GM19351 (cell line): Measurements from ENCODE around the gene LMF1.
A peak's percentile ranks its signal among the peaks of the same experiment; 100 is the strongest.
"Not testable (repeated sequence)": the region's sequence is repeated elsewhere in the genome, so short reads cannot be mapped to it uniquely, and the experiment has no call there.

Experiments
- ATAC-seq: cut with Tn5 transposase; IDR thresholded peaks from one replicate; pipeline ENCODE4 v1.9.1; 2021; ENCODE audit warnings: mild to moderate bottlenecking, moderate library complexity; ENCODE audit not compliant: unreplicated experiment

Gene LMF1

DNA sequence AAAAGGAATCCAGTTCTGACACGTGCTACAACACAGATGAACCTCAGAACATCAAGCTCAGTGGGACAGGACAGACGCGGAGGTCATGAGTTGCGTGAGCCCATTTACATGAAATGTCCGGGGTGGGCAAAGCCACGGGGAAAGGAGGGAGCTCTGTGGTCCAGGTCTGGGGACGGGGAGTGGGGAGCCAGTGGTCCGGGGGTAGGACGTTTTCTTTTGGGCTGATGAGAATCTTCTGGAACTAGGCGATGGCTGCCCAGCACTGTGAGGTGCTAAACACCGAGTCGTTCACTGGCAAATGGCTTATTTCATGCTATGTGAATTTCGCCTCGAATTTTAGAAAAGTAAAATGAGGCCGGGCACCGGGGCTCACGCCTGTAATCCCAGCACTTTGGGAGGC lies 2.6 kb upstream of the LMF1 start:
- no peak for ATAC-seq

DNA sequence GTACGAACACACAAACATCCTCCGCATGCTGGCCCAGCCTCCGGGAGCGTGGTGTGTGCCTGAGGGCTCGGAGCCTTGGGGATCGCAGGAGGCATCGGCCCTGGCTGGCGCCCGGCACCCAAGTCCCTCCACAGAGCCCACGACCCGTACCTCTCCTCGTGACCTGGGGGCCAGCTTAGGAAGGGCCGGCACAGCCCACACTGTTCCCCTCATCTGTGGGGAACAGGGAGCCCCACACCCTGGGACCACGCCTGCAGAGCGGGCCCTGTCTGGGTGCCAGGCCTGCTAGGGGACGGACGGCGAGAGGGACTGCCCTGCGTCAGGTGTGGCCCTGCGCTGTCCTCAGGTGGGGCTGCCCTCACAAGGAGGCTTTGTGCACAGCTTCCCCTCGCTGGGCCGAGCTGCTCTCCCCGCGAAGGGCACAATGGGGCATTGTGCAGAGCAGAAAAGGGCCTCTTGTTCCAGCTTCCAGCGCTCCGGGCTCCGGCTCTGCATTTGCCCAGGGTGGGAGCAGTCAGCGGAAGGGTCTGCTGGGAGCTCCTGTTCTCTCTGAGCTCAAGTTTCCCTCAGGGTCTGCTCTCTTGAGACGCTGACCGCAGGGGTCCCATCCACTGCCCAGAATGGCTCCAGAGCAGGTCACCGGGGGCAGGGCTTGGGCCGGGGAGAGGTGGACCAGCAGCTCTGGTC lies 1.7 kb upstream of the LMF1 start:
- no peak for ATAC-seq

DNA sequence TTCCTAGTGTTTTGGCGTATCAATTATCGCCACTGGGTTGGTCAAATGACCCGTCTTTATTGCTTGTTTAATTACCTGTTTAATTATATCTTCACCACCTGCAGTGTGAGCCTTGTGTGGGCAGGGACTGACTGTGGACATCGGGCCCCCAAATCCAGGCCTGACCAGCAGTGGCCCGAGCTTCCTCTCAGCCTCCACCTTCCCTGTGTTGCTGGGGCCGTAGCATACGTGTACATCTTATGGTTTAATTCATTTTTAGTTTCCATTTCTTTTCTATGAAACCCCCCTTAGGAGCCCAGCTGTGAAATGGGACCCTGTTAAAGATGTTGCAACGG lies 1.2 kb upstream of the LMF1 start:
- ATAC-seq = no peak

DNA sequence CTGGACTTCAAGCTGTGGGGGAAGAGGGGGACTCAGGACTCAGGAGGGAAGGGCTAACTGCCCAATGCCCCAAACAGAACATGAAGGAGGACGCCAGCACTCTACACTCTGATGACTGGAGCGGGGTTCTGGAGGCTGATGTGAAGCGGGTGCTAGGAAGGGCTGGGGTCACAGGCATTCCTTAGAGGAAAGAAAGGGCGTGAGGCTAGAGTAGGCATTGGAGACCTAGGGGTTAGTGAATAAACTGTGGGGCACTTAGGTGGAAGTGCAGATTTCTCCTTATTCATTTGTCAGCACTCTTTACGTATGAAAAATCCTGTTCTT lies 760 bp upstream of the LMF1 start:
- no peak for ATAC-seq

DNA sequence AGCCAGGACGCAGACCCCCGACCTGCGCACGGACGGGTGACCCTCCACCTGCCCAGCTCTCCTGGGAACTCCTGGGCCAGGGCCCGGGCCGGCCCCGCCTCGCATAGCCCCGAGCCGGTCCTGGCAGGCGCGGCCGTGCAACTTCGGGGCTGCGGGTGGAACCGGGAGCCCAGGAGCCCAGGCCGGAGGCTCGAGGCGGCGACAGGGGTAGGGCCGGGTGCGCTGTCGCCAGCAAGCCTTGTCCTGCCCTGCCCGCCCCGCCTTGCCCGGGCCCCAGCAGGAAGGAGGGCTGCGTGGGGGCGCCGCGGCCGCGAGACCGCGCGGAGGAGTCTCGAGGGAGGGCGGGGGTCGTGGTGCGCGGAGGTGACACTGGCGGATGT lies 408 bp downstream of the LMF1 start:
- ATAC-seq = no peak

DNA sequence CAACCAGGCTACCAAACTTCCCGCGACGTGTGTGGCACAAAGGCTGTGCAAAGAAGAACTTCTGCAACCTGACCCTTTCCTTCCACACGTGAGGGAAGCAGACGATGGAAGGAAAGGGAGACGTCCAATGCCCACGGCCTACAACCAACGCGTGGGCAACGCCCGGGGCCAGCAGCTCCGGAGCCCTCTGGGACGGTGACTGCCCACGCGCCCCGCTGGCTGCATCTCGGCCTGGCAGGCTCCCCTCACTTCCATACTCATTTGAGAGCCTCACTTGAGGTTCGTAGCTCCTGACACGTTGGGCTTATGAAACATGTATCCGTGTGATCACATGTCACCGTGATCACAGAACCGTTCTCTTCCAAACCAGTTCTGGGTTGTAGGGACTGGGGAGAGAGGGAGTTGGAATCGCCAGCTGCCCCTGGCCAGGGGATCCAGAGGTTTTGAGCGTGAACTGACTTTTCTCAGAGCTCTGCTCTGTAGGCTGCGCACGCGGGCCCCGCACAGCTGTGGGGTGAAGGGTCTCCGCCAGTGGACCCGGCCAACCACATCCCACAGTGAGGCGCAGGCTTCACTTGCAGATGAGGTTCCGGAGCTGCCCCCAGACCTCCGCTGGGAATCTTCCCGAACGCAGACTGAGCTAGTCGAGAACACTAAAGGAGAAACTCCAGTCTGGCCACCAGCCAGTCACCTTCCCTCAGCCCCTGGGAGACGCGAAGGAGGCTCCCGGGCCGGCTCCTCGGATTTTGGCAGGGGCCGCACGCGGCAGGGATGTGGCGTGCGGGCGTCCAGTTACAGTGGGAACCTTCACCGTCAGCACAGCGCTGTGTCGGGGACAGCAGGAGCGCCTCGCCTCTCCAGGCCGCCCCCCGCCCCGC lies 1.0 kb downstream of the LMF1 start:
- peak; percentile 18 for ATAC-seq

DNA sequence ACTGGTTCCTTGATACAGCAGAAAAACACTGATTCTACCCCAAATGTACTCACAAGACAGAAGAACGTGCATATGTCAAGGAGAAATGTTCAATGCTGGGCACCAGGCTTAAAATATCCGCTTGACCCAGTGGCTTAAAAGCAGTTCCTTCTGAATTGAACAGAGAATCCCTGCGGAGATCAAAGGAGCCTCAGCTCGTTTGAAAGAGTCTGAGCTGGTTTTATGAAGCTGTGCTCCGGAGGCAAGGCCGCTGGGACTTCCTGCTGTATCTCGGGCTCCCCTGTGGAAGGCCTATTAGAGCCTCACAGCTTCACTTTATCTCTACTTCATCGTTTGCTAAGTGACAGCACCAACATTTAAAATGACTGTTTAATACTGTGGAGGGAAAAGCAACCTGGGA lies 2.2 kb downstream of the LMF1 start:
- ATAC-seq = no peak

DNA sequence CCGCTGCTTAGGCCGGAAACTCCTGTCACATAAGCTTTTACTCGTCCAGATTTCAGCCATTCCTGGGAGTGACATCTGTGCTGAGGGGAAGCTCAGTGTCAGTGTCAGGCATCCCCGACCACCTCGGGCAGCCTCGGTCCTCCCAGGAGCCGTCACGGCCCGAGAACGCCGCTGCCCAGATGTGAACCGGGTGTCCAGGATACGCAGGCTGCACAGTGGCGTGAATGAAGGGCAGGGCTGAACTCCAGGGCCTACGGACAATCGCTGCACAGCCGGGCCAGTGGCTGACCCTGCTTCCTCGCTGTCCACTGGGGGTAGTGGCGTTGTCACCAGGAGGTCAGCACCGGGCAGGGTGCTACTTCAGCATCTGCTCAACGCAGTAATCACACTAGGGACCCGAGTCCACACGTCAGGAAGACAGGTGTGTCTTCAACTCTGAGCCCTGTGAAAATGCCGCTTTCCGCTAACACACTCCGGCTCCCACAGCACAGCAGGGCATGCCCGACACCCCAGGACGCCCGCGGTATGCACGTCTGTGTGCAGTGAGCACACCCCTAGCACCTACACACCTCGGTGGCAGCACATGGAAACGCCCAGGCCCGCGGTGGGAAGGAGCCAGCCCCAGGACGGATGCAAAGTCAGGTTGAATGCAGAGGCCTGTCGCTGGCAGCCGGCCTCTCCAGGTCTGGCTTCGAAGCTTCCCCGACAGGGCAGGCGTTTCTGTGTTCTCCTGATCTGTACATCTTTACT lies 3.1 kb downstream of the LMF1 start:
- ATAC-seq = no peak

DNA sequence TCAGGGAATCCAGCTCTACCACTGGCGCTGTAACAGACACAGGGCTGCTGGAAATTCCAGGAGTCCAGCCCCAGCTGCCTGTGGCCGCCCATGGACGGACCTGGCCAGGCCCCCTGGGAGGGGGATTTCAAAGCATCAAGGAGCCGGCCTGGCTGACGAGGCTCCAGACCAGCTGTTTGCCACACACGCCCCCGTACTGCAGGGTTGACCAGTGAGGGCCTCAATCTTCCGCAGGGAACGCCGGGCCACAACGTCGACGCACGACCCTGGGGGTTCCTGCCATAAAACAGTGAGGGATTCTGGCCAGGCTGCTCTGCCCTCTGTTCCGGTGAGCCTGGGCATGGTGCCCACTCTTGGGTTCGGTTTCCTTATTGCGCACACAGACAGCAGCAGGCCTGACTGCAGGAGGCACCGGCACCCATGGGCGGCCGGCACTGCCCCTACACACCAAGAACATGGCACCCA lies 3.7 kb downstream of the LMF1 start:
- no peak for ATAC-seq

DNA sequence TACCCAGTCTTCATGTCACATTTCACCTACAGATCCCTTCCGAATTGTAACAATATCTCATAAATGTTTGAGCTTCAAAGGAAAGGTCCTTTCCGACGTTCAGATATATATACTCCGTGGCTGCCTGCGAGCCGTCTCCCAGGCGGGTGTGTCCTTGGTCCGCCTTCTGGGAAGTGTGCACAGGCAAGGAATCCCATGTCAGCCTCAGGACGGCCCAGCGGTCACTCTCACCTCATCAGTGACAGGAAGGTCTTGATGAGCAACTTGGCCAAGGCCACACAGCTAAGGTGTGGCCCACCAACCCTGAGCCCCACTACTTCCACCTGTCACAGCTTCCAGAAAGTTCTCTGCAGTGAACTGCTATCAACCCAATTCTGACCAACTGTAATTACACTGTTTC lies 4.3 kb downstream of the LMF1 start:
- no peak for ATAC-seq

DNA sequence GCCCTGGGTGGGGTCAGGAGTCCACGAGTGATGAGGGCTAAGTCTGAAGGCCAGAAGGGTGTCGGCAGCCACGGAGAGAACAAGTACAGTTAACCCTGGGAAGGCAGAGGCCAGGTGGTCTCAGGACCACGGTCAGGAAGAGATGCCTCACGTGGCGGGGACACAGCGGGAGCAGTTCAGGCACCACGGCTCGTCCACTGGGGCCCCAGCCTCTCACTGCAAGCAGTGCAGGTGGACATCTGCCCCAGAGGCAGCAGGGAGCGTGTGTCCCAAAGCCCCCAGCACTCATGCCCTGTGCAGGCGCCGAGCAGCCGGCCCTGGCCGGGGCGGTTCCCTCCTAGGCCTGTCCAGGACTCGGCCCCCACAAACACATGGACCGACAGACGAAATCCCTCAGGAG lies 4.7 kb downstream of the LMF1 start:
- ATAC-seq = no peak

DNA sequence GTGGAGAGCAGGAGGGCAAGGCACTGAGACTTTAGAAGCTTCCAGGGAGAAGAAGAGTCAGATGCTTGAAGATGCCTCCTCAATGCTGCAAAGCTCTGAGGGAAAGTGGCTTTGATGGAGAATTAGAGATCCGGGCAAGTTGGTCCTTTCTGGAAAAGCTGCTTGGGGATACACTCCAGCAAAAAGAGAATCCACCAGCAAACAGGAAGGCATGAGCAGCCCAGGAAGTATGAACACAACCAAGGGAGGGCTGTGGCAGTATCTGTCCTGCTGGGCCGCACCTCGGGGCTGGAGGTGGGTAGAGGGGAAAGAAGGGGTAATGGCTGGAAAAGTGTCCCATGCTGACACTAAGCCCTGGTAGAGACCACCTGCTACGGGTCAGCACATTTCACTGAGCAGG lies 5.3 kb downstream of the LMF1 start:
- ATAC-seq = no peak

DNA sequence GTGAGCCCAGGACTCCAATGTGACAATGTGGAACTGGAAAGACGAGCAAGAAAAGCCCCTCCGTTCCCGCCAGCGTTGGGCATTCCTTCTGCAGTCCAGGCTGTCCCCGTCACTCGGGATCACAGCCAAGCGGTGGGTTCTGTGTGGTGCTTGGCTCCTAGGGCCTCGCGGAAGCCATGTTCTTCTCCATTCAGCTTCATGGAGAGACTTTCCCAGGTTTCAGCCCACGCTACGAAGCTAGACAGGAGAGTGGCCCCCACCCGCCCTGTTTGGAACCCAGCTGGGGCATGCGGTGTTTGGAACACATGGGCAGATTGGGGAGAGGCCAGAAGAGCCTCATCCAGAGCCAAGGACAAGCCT lies 5.8 kb downstream of the LMF1 start:
- ATAC-seq = no peak

DNA sequence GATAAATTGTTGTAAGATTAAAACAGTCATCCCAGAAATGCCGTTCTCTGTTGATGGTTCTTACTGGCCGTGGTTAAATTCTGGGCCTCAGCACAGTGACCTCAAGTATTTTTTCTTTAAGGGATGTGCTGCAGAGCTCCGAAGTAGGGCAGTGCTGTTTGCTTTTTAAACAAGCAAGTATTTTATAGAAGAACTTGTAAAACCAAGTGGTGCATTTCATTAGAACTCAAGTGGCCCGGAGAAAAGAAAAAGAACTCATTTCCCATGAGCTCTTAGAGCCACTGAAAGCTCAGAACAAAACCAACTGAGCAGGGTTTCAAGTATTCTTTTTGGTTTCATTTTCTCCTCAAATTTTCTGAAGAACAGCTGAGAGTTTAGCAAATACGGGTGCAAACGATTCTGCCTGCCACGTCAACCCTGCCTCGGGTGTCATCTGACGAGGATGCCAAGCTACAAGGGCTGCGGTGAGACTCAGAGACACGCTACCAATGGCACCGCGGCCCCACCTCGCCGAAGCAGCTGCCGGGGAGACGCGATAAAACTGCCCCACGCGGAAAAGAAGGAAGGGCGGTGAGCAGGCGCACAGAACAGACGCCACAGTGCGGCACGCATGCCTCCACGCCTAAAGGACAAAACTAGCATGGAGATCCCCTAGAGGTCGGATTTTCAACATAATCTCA lies 6.3 kb downstream of the LMF1 start:
- ATAC-seq = no peak

DNA sequence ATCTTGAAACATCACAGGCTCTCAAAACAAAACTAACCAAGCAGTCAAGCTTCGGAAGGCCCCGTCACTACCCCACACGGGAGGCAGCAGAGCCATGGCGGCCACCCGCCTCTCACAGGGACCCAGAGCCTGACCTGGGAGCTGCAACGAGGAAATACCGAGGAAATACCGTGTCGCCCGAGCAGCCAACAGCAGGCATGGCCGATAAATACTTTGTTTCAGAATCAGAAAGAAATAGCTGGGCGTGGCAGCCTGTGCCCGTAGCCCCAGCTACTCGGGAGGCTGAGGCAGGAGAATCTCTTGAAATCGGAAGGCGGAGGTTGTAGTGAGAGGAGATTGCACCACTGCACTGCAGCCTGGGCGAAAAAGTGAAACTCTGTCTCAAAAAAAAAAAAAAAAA lies 6.9 kb downstream of the LMF1 start:
- ATAC-seq = no peak

DNA sequence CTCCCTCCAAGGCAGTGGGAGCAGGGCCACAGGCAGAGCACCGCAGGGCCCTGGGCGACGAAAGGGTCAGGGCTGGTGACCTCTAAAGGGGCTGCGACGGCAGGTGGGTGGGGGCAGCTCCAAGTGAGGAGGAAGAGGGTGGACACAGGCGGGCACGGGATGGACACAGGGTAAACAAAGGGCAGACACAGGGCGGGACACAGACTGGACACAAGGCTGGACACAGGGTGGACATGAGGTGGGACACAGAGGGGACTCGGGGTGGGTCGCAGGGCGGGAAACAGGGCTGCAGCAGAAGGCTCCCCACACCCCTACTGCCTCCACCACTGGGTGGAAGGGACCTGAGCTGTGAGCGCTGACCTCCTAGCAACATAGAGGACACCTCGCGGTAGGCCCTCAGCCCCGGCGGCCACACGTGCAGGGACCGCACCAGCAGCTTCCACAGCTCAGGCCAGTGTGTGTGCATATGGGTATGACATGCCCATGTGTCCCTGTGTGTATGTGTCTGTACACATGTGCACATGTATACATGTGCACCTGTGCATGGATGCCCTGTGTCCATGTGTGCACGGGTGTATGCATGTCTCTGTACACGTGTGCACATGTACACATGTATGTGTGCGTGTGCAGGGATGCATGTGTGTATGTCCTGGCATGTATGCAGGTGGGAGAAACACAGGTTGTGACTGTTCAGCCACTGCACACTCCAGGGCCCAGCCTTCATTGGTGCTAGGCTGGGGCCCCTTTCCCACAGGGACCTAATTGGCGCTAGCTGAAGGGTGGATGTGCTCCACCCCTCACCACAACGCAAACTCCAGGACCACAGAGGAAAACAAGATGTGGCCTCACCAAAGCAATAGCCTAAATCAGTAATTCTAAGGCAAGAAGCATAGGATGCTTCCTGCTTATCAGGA lies 7.6 kb downstream of the LMF1 start:
- no peak for ATAC-seq

DNA sequence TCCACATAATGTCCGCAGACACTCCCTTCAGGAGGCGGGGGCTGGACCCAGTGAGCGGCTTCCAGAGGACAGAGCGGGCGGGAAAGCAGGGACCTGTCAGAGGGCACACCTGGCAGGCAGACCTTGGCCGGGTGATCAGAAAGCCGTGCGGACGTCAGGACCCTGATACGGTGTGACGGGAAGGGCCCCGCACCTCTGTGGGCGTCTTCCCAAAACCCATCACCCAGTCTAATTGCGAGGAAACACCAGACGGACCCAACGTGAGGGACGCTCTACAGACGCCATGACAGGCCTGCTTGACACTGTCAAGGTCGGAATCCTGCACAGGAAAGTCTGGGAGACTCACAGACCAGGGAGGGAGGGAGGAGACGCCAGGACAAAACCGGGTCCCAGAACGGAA lies 8.4 kb downstream of the LMF1 start:
- no peak for ATAC-seq

DNA sequence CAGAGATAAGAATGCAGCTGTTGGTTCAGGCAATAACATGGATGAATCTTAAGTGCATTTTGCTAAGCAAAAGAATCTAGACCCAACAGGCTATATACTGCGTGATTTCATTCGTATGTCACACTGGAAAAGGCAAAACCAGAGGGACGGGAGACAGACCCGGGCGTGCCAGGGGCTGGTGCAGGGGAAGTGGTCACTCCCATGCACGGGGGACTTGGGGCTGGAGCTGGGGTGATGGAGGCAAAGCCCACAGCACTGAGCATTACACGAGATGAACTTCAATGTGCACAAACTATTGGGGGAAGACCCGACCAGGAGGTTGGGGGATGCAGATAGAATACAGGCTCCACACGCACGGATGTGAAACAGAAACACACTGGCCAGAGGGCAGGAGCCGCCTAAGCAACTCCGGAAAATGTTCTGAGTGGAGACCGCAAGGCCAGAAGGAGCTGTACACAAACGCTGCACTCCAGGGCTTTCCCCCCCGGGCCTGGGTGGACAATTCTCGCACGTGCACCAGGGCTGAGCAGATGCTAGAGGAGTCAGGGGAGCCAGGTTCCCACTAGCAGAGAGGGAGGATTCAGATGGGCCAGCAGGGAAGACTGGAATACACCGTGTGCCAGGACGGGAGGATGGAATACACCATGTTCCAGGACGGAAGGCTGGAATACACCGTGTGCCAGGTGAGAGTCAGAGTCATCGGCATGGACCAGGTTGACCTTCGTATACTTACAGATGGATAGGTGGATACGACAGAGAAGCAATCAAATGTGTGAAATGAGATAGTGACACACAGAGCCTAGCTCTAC lies 11.3 kb downstream of the LMF1 start:
- no peak for ATAC-seq

DNA sequence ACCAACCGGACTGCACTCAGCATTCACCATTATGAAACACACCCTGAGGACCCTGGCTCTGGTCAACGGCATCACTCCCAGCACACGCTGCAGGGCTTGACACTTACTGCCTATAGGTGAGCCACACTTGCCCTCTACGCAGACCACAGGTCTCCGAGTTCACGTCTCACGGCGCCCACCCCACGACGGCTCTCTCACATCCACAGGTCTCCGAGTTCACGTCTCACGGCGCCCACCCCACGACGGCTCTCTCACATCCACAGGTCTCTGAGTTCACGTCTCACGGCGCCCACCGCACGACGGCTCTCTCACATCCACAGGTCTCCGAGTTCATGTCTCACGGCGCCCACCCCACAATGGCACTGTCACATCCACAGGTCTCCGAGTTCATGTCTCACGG lies 15.0 kb downstream of the LMF1 start:
- not testable (repeated sequence) for ATAC-seq

DNA sequence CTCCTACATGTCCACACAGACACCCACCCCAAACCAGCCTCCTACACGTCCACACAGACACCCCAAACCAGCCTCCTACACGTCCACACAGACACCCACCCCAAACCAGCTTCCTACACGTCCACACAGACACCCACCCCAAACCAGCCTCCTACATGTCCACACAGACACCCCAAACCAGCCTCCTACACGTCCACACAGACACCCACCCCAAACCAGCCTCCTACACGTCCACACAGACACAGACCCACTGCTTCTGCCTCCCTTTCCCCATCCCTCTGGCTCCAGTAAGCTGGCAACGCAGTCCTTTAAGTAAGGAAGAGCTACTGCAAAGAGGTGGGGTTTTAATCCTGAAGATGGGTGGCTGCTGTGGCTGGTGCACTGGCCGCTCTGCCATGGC lies 17.0 kb downstream of the LMF1 start:
- not testable (repeated sequence) for ATAC-seq
